ENCODE measurements around the gene ENC1.

Gene ENC1

DNA sequence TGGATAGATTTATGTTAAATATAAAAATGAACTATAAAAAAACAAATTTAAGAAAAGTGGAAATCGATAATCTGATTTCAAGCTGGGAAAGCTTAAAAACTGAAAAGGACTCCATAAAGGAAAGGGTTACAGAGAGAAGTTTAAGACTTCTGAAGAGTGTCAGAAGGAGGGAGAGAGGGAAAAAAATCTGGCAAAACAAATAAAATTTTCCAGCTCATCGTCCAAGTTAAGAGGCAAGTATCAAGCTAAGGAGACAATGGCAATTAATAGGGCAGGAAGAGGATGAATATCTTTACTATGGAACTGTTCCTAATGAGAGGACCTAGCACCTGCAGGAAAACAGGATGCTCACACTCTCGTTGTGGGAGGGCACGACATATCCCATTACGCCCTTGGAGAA lies 24.0 kb upstream of the ENC1 start:
- no peak for TF ChIP-seq CTCF (IDR thresholded peaks at IDR 0.05; ENCODE audit: low read depth, low read length)
- H3K4me3 ChIP-seq (ENCODE audit: low read depth, low read length), result no peak overlapping the region

GRCh38 chr5:74660873-74661272 lies 20.3 kb upstream of the ENC1 start:
- TF ChIP-seq CTCF (IDR thresholded peaks at IDR 0.05; ENCODE audit: low read depth, low read length), result no peak
- no peak overlapping the region for H3K4me3 ChIP-seq (ENCODE audit: low read depth, low read length)

GRCh38 chr5:74660140-74660539 lies 19.6 kb upstream of the ENC1 start:
- no peak overlapping the region for H3K4me3 ChIP-seq (ENCODE audit: low read depth, low read length)
- no peak for TF ChIP-seq CTCF (IDR thresholded peaks at IDR 0.05; ENCODE audit: low read depth, low read length)

DNA sequence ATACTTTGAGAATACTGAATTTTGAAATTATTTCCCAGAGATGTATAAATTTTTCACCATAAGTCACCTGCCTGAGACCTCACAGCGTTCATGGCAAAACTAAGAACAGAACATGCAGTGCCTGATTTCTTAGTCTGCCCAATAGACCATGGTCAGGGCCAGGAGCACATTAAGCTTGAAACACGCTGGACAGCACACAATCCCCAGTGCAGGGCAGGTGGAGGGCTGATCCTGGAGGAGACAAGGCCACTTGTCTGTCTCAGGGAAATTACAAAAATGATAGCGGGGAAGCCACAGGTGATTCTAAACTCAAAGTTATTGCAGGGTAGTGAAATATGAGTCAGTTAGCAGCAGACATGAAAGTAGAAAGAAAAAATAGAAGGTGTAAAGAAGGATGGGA lies 18.6 kb upstream of the ENC1 start:
- no peak for TF ChIP-seq CTCF (IDR thresholded peaks at IDR 0.05; ENCODE audit: low read depth, low read length)
- H3K4me3 ChIP-seq (ENCODE audit: low read depth, low read length), result no peak overlapping the region

DNA sequence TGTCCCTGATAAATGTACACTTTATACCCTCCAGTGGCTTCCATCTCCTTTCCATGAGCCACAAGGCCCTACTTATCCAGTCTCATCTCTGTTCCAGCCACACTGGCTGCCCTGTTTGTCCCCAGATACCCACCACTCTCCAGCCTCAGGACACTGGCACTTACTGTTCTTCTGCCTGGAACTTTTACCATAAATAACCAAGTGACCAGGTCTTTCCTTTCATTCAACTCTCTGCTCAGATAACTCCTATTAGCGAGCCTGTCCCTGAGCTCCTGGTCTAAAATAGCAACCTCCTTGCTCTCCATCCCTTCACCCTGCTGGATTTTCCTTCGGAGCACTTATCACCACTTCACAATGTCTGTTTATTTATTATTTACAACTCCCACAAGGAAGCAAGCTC lies 16.6 kb upstream of the ENC1 start:
- no peak overlapping the region for H3K4me3 ChIP-seq (ENCODE audit: low read depth, low read length)
- TF ChIP-seq CTCF (IDR thresholded peaks at IDR 0.05; ENCODE audit: low read depth, low read length), result no peak

DNA sequence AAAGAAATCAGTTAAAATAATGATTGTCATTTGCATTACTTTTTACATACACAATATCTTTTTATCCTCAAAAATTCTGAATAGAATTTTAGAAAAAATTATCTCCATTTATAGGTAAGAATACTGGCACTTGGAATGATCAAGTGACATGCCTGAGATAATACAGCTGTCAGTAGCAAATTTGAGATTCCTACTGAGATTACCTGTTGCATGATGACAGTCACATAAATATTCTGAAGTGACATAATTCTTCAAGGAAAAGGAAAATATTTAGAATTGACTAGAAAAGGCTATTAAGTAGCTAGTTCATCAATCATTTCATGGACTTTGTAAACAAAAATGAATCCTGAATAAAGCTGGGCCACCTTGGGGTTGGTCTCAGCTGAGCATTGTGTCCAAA lies 15.2 kb upstream of the ENC1 start:
- TF ChIP-seq CTCF (IDR thresholded peaks at IDR 0.05; ENCODE audit: low read depth, low read length), result no peak
- no peak overlapping the region for H3K4me3 ChIP-seq (ENCODE audit: low read depth, low read length)

DNA sequence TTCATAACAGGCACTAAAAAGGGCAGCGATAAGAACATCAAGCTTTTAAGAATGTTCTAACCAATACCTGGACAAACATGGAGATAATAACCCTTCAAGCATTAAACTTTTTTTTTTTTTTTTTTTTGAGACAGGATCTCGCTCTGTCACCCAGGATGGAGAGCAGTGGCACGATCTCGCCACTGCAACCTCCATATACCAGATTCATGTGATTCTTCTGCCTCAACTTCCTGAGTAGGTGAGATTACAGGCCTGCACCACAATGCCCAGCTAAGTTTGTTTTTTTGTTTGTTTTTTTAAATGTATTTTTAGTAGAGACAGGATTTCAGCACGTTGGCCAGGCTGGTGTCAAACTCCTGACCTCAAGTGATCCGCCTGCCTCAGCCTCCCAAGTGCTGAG lies 14.7 kb upstream of the ENC1 start:
- no peak overlapping the region for H3K4me3 ChIP-seq (ENCODE audit: low read depth, low read length)
- TF ChIP-seq CTCF (IDR thresholded peaks at IDR 0.05; ENCODE audit: low read depth, low read length), result no peak

Data from WI38 (cell line).